Right ventricle myocardium inferior (tissue), 1 donor: Measurements from ENCODE around the gene ENGASE. TPM values are rescaled to one million over a fixed set of nuclear protein-coding genes. Genes with fewer than 3 reads are reported as not detected.

Experiments used
- total RNA-seq: library from RNA; stranded (reverse); fragmentation: NEBNext Ultra II Directional; extraction: Animal tissue kit (Norgen Biotek cat#: 25700); gene quantifications from one replicate; pipeline ENCODE4 v1.2.1, GENCODE V29; 2021
- donor health status: DM: no; HTN: yes; CAD: no; lungs with severe emphysema.

The ENGASE gene
- total RNA-seq, 1 donor from 2014 or later, result 29.8 TPM

Other genes with a start within 250 kb of the ENGASE start
- 18.4 TPM for gene USP36, start 234.0 kb upstream of the ENGASE start, total RNA-seq
- gene CEP295NL, start 171.6 kb upstream of the ENGASE start, total RNA-seq, result 0.60 TPM
- gene TIMP2, start 149.4 kb upstream of the ENGASE start, total RNA-seq, result 138 TPM
- 611 TPM for gene LGALS3BP, start 94.9 kb upstream of the ENGASE start, total RNA-seq
- gene CANT1, start 65.1 kb upstream of the ENGASE start, total RNA-seq, result 31.1 TPM
- gene C1QTNF1, start 50.7 kb upstream of the ENGASE start, total RNA-seq, result 240 TPM